ENCODE data around the gene RASA1.
"Not testable (repeated sequence)": the region's sequence is repeated elsewhere in the genome, so short reads cannot be mapped to it uniquely, and the experiment has no call there.

RASA1 gene

GRCh38 chr5:87278590-87279100 lies 11.0 kb downstream of the RASA1 start:
- no peak overlapping the region for H2AK5ac ChIP-seq (ENCODE audit: low read length, severe bottlenecking)
- no peak for DNase-seq
- 93% methylated on average over 3 of the region's 4 CpGs for WGBS

GRCh38 chr5:87282269-87282668 lies 14.6 kb downstream of the RASA1 start:
- no peak overlapping the region for H3K18ac ChIP-seq (ENCODE audit: low read depth in 1 of 2, low read length in 2 of 2)
- H3K4me2 ChIP-seq (ENCODE audit: low read length, poor library complexity, severe bottlenecking), result no peak overlapping the region
- no peak overlapping the region for H2BK120ac ChIP-seq (ENCODE audit: low read depth, low read length)
- H3K79me1 ChIP-seq (replicated peaks; ENCODE audit: low read length, poor library complexity, severe bottlenecking), result no peaks in the 10 kb centered on the region
- DNase-seq, result no peak
- no peaks in the 10 kb centered on the region for H3K9me3 ChIP-seq (ENCODE audit: control insufficient read depth, low read length)
- H3K36me3 ChIP-seq (ENCODE audit: control insufficient read depth in 1 of 2, insufficient read depth in 2 of 2, low read depth in 1 of 2, low read length in 2 of 2), result peaks cover 6 to 41% of the 10 kb centered on the region in 2 experiments
- H3K27me3 ChIP-seq (ENCODE audit: control insufficient read depth in 1 of 2, insufficient read depth in 1 of 2, low read length in 2 of 2), result no peaks in the 10 kb centered on the region
- WGBS, result 100% methylated on average over 1 of the region's 2 CpGs
- H2AK5ac ChIP-seq (ENCODE audit: low read length, severe bottlenecking), result no peak overlapping the region
- no peak overlapping the region for H4K8ac ChIP-seq (ENCODE audit: low read length)
- H2BK12ac ChIP-seq (ENCODE audit: low read length in 2 of 2), result no peak overlapping the region
- no peak overlapping the region for H3K9ac ChIP-seq (ENCODE audit: low read length)
- no peak overlapping the region for H3K4me3 ChIP-seq (ENCODE audit: insufficient read depth in 1 of 2, low read depth in 1 of 2, low read length in 2 of 2)
- H4K91ac ChIP-seq (ENCODE audit: low read length), result no peak overlapping the region
- H3K23ac ChIP-seq (ENCODE audit: low read length in 2 of 2), result no peak overlapping the region
- no peak overlapping the region for H2BK15ac ChIP-seq (ENCODE audit: low read depth, poor library complexity, severe bottlenecking)
- no peak overlapping the region for H2BK5ac ChIP-seq (ENCODE audit: low read depth, low read length, poor library complexity, severe bottlenecking)
- peaks cover 5% of the 10 kb centered on the region for H3K4me1 ChIP-seq (ENCODE audit: control insufficient read depth, insufficient read depth, low read depth, low read length)
- H3K27ac ChIP-seq (ENCODE audit: low read length, poor library complexity, severe bottlenecking), result no peak overlapping the region
- H2AFZ ChIP-seq (ENCODE audit: low read depth, low read length), result no peak overlapping the region
- H3K14ac ChIP-seq (ENCODE audit: low read length in 2 of 2), result no peak overlapping the region
- H3K4ac ChIP-seq (ENCODE audit: low read depth in 1 of 2, low read length in 2 of 2), result no peak overlapping the region

More at GRCh38 chr5:87278590-87279100, 11.0 kb downstream of the RASA1 start:
- no peak overlapping the region for H3K23ac ChIP-seq (ENCODE audit: low read length in 2 of 2)
- no peak overlapping the region for H4K8ac ChIP-seq (ENCODE audit: low read length)
- no peak overlapping the region for H3K4me3 ChIP-seq (ENCODE audit: insufficient read depth in 1 of 2, low read depth in 1 of 2, low read length in 2 of 2)
- peaks cover 8 to 46% of the 10 kb centered on the region in 2 experiments for H3K36me3 ChIP-seq (ENCODE audit: control insufficient read depth in 1 of 2, insufficient read depth in 2 of 2, low read depth in 1 of 2, low read length in 2 of 2)
- H2BK15ac ChIP-seq (ENCODE audit: low read depth, poor library complexity, severe bottlenecking), result no peak overlapping the region
- no peak overlapping the region for H2AFZ ChIP-seq (ENCODE audit: low read depth, low read length)
- no peak overlapping the region for H3K27ac ChIP-seq (ENCODE audit: low read length, poor library complexity, severe bottlenecking)
- no peaks in the 10 kb centered on the region for H3K79me1 ChIP-seq (replicated peaks; ENCODE audit: low read length, poor library complexity, severe bottlenecking)
- H3K9ac ChIP-seq (ENCODE audit: low read length), result no peak overlapping the region
- H2BK120ac ChIP-seq (ENCODE audit: low read depth, low read length), result no peak overlapping the region
- H2BK5ac ChIP-seq (ENCODE audit: low read depth, low read length, poor library complexity, severe bottlenecking), result no peak overlapping the region
- no peak overlapping the region for H4K91ac ChIP-seq (ENCODE audit: low read length)
- peaks cover 9% of the 10 kb centered on the region for H3K4me1 ChIP-seq (ENCODE audit: control insufficient read depth, insufficient read depth, low read depth, low read length)
- H3K9me3 ChIP-seq (ENCODE audit: control insufficient read depth, low read length), result no peaks in the 10 kb centered on the region
- H3K4ac ChIP-seq (ENCODE audit: low read depth in 1 of 2, low read length in 2 of 2), result no peak overlapping the region
- H3K18ac ChIP-seq (ENCODE audit: low read depth in 1 of 2, low read length in 2 of 2), result no peak overlapping the region
- H3K27me3 ChIP-seq (ENCODE audit: control insufficient read depth in 1 of 2, insufficient read depth in 1 of 2, low read length in 2 of 2), result no peaks in the 10 kb centered on the region
- no peak overlapping the region for H3K4me2 ChIP-seq (ENCODE audit: low read length, poor library complexity, severe bottlenecking)
- no peak overlapping the region for H2BK12ac ChIP-seq (ENCODE audit: low read length in 2 of 2)
- no peak overlapping the region for H3K14ac ChIP-seq (ENCODE audit: low read length in 2 of 2)

DNA sequence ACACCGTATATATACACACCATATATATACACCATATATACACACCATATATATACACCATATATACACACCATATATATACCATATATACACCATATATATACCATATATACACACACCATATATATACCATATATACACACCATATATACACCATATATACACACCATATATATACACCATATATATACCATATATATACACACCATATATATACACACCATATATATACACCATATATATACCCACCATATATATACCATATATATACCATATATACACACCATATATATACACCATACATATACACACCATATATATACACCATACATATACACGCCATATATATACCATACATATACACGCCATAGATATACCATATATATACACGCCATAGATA lies 19.6 kb downstream of the RASA1 start:
- not testable (repeated sequence) for H2BK12ac ChIP-seq (ENCODE audit: low read length in 2 of 2); DNase-seq; H4K8ac ChIP-seq (ENCODE audit: low read length); H3K23ac ChIP-seq (ENCODE audit: low read length in 2 of 2); H3K4me1 ChIP-seq (ENCODE audit: control insufficient read depth, insufficient read depth, low read depth, low read length); H4K91ac ChIP-seq (ENCODE audit: low read length); H2AFZ ChIP-seq (ENCODE audit: low read depth, low read length); H3K27me3 ChIP-seq (ENCODE audit: control insufficient read depth in 1 of 2, insufficient read depth in 1 of 2, low read length in 2 of 2); H3K79me1 ChIP-seq (replicated peaks; ENCODE audit: low read length, poor library complexity, severe bottlenecking); H3K27ac ChIP-seq (ENCODE audit: low read length, poor library complexity, severe bottlenecking); H2AK5ac ChIP-seq (ENCODE audit: low read length, severe bottlenecking); H3K9ac ChIP-seq (ENCODE audit: low read length); H3K4me3 ChIP-seq (ENCODE audit: insufficient read depth in 1 of 2, low read depth in 1 of 2, low read length in 2 of 2); H3K14ac ChIP-seq (ENCODE audit: low read length in 2 of 2); H2BK120ac ChIP-seq (ENCODE audit: low read depth, low read length); H3K4me2 ChIP-seq (ENCODE audit: low read length, poor library complexity, severe bottlenecking); H3K4ac ChIP-seq (ENCODE audit: low read depth in 1 of 2, low read length in 2 of 2); H3K18ac ChIP-seq (ENCODE audit: low read depth in 1 of 2, low read length in 2 of 2); H2BK5ac ChIP-seq (ENCODE audit: low read depth, low read length, poor library complexity, severe bottlenecking); H2BK15ac ChIP-seq (ENCODE audit: low read depth, poor library complexity, severe bottlenecking); H3K9me3 ChIP-seq (ENCODE audit: control insufficient read depth, low read length)
- peaks cover 10 to 48% of the 10 kb centered on the region in 2 experiments for H3K36me3 ChIP-seq (ENCODE audit: control insufficient read depth in 1 of 2, insufficient read depth in 2 of 2, low read depth in 1 of 2, low read length in 2 of 2)
- 97% methylated on average over 4 of the region's 4 CpGs for WGBS

GRCh38 chr5:87298692-87299362 lies 31.1 kb downstream of the RASA1 start:
- H4K91ac ChIP-seq (ENCODE audit: low read length), result no peak overlapping the region
- H3K23ac ChIP-seq (ENCODE audit: low read length in 2 of 2), result no peak overlapping the region
- H2BK15ac ChIP-seq (ENCODE audit: low read depth, poor library complexity, severe bottlenecking), result no peak overlapping the region
- H2BK5ac ChIP-seq (ENCODE audit: low read depth, low read length, poor library complexity, severe bottlenecking), result no peak overlapping the region
- H3K18ac ChIP-seq (ENCODE audit: low read depth in 1 of 2, low read length in 2 of 2), result no peak overlapping the region
- no peak overlapping the region for H3K4me2 ChIP-seq (ENCODE audit: low read length, poor library complexity, severe bottlenecking)
- H3K27ac ChIP-seq (ENCODE audit: low read length, poor library complexity, severe bottlenecking), result no peak overlapping the region
- peaks cover 6% of the 10 kb centered on the region for H3K4me1 ChIP-seq (ENCODE audit: control insufficient read depth, insufficient read depth, low read depth, low read length)
- DNase-seq, result peak; percentile 22
- H2AK5ac ChIP-seq (ENCODE audit: low read length, severe bottlenecking), result no peak overlapping the region
- no peak overlapping the region for H2BK120ac ChIP-seq (ENCODE audit: low read depth, low read length)
- no peaks in the 10 kb centered on the region for H3K27me3 ChIP-seq (ENCODE audit: control insufficient read depth in 1 of 2, insufficient read depth in 1 of 2, low read length in 2 of 2)
- no peak overlapping the region for H3K9ac ChIP-seq (ENCODE audit: low read length)
- H3K14ac ChIP-seq (ENCODE audit: low read length in 2 of 2), result no peak overlapping the region
- H4K8ac ChIP-seq (ENCODE audit: low read length), result no peak overlapping the region
- H3K36me3 ChIP-seq (ENCODE audit: control insufficient read depth in 1 of 2, insufficient read depth in 2 of 2, low read depth in 1 of 2, low read length in 2 of 2), result peaks cover 2 to 9% of the 10 kb centered on the region in 2 experiments
- no peak overlapping the region for H3K4ac ChIP-seq (ENCODE audit: low read depth in 1 of 2, low read length in 2 of 2)
- H3K79me1 ChIP-seq (replicated peaks; ENCODE audit: low read length, poor library complexity, severe bottlenecking), result no peaks in the 10 kb centered on the region
- no peaks in the 10 kb centered on the region for H3K9me3 ChIP-seq (ENCODE audit: control insufficient read depth, low read length)
- WGBS, result 87% methylated on average over 5 of the region's 5 CpGs
- no peak overlapping the region for H3K4me3 ChIP-seq (ENCODE audit: insufficient read depth in 1 of 2, low read depth in 1 of 2, low read length in 2 of 2)
- no peak overlapping the region for H2AFZ ChIP-seq (ENCODE audit: low read depth, low read length)
- H2BK12ac ChIP-seq (ENCODE audit: low read length in 2 of 2), result no peak overlapping the region

All from mesenchymal stem cell (in vitro differentiated cells and primary cell).